Neural cell (in vitro differentiated cells): ENCODE results near the gene CTSL. TPM values are rescaled to one million over a fixed set of nuclear protein-coding genes. Genes with fewer than 3 reads are reported as not detected.

Experiments
- H2AFZ ChIP-seq: fragments of 200-600, 300-800 bp; sonication (generic), shearing (Covaris generic); 2 replicates; pipeline ENCODE4 v1.6.0; 2014; ENCODE audit warnings: low read depth, mild to moderate bottlenecking, antibody characterized with exemption, low read length, moderate library complexity
- H3F3A ChIP-seq: fragments of 200-600 bp; shearing (Covaris generic); 2 replicates; pipeline ENCODE4 v1.6.1; 2016; ENCODE audit warnings: mild to moderate bottlenecking, moderate library complexity, mixed read lengths, antibody characterized with exemption, low read length; ENCODE audit not compliant: insufficient read depth, poor library complexity, severe bottlenecking
- H3K27ac ChIP-seq: fragments of 200-600, 300-800 bp; sonication (generic), shearing (Covaris generic); 2 replicates; pipeline ENCODE4 v1.5.1; 2014; ENCODE audit warnings: mild to moderate bottlenecking, low read length, moderate library complexity
- H3K27me3 ChIP-seq: fragments of 300-800, 200-600 bp; sonication (generic), shearing (Covaris generic); 2 replicates; pipeline ENCODE4 v1.6.0; 2014; ENCODE audit warnings: mild to moderate bottlenecking, low read depth, low read length, moderate library complexity; ENCODE audit not compliant: insufficient read depth
- H3K36me3 ChIP-seq: fragments of 300-800, 200-600 bp; sonication (generic), shearing (Covaris generic); 2 replicates; pipeline ENCODE4 v1.5.1; 2014; ENCODE audit warnings: mild to moderate bottlenecking, antibody characterized with exemption, low read length, moderate library complexity; ENCODE audit not compliant: insufficient read depth
- H3K4me2 ChIP-seq: fragments of 300-800, 200-600 bp; sonication (generic), shearing (Covaris generic); 2 replicates; pipeline ENCODE4 v1.6.0; 2014; ENCODE audit warnings: mild to moderate bottlenecking, low read length
- H3K4me3 ChIP-seq: fragments of 300-800, 200-600 bp; sonication (generic), shearing (Covaris generic); 2 replicates; pipeline ENCODE4 v1.5.1; 2014; ENCODE audit warnings: mild to moderate bottlenecking, low read length, moderate library complexity
- H3K79me2 ChIP-seq: fragments of 200-600 bp; shearing (Covaris generic); replicated peaks from 2 replicates; pipeline ENCODE4 v1.6.0; 2014; ENCODE audit warnings: mild to moderate bottlenecking, low read length, moderate library complexity; ENCODE audit not compliant: insufficient read depth
- H3K9ac ChIP-seq: fragments of 300-800, 200-600 bp; sonication (generic), shearing (Covaris generic); 2 replicates; pipeline ENCODE4 v1.6.1; 2016; ENCODE audit warnings: mild to moderate bottlenecking, low read length, mixed read lengths
- H3K9me2 ChIP-seq: fragments of 200-600 bp; shearing (Covaris generic); 2 replicates; pipeline ENCODE4 v1.6.1; 2016; ENCODE audit warnings: mild to moderate bottlenecking, low read length, mixed read lengths; ENCODE audit not compliant: insufficient read depth
- H3K9me3 ChIP-seq: fragments of 200-600, 300-800 bp; sonication (generic), shearing (Covaris generic); 2 replicates; pipeline ENCODE4 v1.6.1; 2016; ENCODE audit warnings: mild to moderate bottlenecking, mixed run types, low read length, moderate library complexity, mixed read lengths
- H4K20me1 ChIP-seq: fragments of 200-600 bp; shearing (Covaris generic); 2 replicates; pipeline ENCODE4 v1.6.1; 2016; ENCODE audit warnings: mild to moderate bottlenecking, mixed run types; ENCODE audit not compliant: insufficient read depth
- EP300 ChIP-seq: fragments of 450-650 bp; conservative IDR thresholded peaks from 2 replicates; pipeline ENCODE4 v1.6.1; 2014; ENCODE audit warnings: antibody characterized with exemption, mild to moderate bottlenecking, moderate library complexity; ENCODE audit not compliant: poor library complexity, severe bottlenecking
- EZH2 ChIP-seq: fragments of 200-600, 300-800 bp; shearing (Covaris generic), sonication (generic); IDR thresholded peaks from 2 replicates; pipeline ENCODE4 v1.6.1; 2014; ENCODE audit warnings: antibody characterized with exemption, low read length, borderline replicate concordance, mild to moderate bottlenecking; ENCODE audit not compliant: insufficient read depth, poor library complexity, severe bottlenecking
- MXI1 ChIP-seq: fragments of 450-650 bp; conservative IDR thresholded peaks from 2 replicates; pipeline ENCODE4 v1.6.1; 2014; ENCODE audit warnings: antibody characterized with exemption, mild to moderate bottlenecking; ENCODE audit not compliant: poor library complexity, severe bottlenecking
- POLR2AphosphoS5 ChIP-seq: IDR thresholded peaks from 2 replicates; pipeline ENCODE4 v1.6.1; 2012
- RAD21 ChIP-seq: fragments of 450-650 bp; conservative IDR thresholded peaks from 2 replicates; pipeline ENCODE4 v1.6.1; 2014; ENCODE audit warnings: antibody characterized with exemption, mild to moderate bottlenecking, moderate library complexity
- REST ChIP-seq: IDR thresholded peaks from 2 replicates; pipeline ENCODE4 v1.6.1; 2012; ENCODE audit warnings: borderline replicate concordance
- SMC3 ChIP-seq: fragments of 450-650 bp; conservative IDR thresholded peaks from 2 replicates; pipeline ENCODE4 v1.6.1; 2014; ENCODE audit warnings: antibody characterized with exemption, mild to moderate bottlenecking, moderate library complexity; ENCODE audit not compliant: poor library complexity
- TAF1 ChIP-seq: IDR thresholded peaks from 2 replicates; pipeline ENCODE4 v1.6.1; 2012; ENCODE audit warnings: low read depth
- polyA plus RNA-seq: library from polyadenylated mRNA; depleted of rRNA; stranded (reverse); fragments of >200 nt; gene quantifications from 2 replicates; pipeline ENCODE4 v1.2.3, GENCODE V29; 2014
- TF ChIP-seq, protein P1 (sequence below): fragments of 450-650 bp; IDR thresholded peaks from 2 replicates; pipeline ENCODE4 v1.5.1; 2014; ENCODE audit warnings: antibody characterized with exemption, mild to moderate bottlenecking, moderate library complexity; ENCODE audit not compliant: poor library complexity, severe bottlenecking

The CTSL gene
- polyA plus RNA-seq, 1 donor from 2014 or later, result 53.5 TPM

GRCh38 chr9:87699835-87700234 is 26.1 kb upstream of the CTSL start:
- H2AFZ ChIP-seq, result no peak overlapping the region
- peaks cover 14% of the 10 kb centered on the region for H3K36me3 ChIP-seq
- H3K4me2 ChIP-seq, result no peak overlapping the region
- H4K20me1 ChIP-seq, result no peaks in the 10 kb centered on the region
- no peaks in the 10 kb centered on the region for H3K79me2 ChIP-seq
- no peak overlapping the region for H3K27ac ChIP-seq
- H3K27me3 ChIP-seq, result no peaks in the 10 kb centered on the region
- H3F3A ChIP-seq, result no peaks in the 10 kb centered on the region
- no peaks in the 10 kb centered on the region for H3K9me3 ChIP-seq
- TF ChIP-seq, protein P1, sequence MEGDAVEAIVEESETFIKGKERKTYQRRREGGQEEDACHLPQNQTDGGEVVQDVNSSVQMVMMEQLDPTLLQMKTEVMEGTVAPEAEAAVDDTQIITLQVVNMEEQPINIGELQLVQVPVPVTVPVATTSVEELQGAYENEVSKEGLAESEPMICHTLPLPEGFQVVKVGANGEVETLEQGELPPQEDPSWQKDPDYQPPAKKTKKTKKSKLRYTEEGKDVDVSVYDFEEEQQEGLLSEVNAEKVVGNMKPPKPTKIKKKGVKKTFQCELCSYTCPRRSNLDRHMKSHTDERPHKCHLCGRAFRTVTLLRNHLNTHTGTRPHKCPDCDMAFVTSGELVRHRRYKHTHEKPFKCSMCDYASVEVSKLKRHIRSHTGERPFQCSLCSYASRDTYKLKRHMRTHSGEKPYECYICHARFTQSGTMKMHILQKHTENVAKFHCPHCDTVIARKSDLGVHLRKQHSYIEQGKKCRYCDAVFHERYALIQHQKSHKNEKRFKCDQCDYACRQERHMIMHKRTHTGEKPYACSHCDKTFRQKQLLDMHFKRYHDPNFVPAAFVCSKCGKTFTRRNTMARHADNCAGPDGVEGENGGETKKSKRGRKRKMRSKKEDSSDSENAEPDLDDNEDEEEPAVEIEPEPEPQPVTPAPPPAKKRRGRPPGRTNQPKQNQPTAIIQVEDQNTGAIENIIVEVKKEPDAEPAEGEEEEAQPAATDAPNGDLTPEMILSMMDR, result no peak
- TF ChIP-seq RAD21 (no peak), EP300 (no peak), TAF1 (no peak), SMC3 (no peak), POLR2AphosphoS5 (no peak), REST (no peak), EZH2 (no peak), MXI1 (no peak)
- H3K4me3 ChIP-seq, result no peak overlapping the region
- H3K9ac ChIP-seq, result no peak overlapping the region
- no peaks in the 10 kb centered on the region for H3K9me2 ChIP-seq

GRCh38 chr9:87701491-87701890 is 24.4 kb upstream of the CTSL start:
- H4K20me1 ChIP-seq, result no peaks in the 10 kb centered on the region
- TF ChIP-seq MXI1 (no peak), EP300 (no peak), EZH2 (no peak), SMC3 (no peak), REST (no peak)
- H3K9ac ChIP-seq, result no peak overlapping the region
- H3K27me3 ChIP-seq, result no peaks in the 10 kb centered on the region
- H3K27ac ChIP-seq, result no peak overlapping the region
- no peaks in the 10 kb centered on the region for H3K9me3 ChIP-seq
- no peak overlapping the region for H3K4me3 ChIP-seq
- no peaks in the 10 kb centered on the region for H3K9me2 ChIP-seq
- H3K79me2 ChIP-seq, result no peaks in the 10 kb centered on the region
- no peak overlapping the region for H2AFZ ChIP-seq
- no peak overlapping the region for H3K4me2 ChIP-seq
- H3F3A ChIP-seq, result no peaks in the 10 kb centered on the region
- H3K36me3 ChIP-seq, result peaks cover 11% of the 10 kb centered on the region
